Ovary (tissue), 3 donors: ENCODE results near the gene HAPLN2.

Source experiments
- EP300 ChIP-seq: sonication (generic); formaldehyde crosslinking; IDR thresholded peaks from one replicate; pipeline ENCODE4 v1.6.1; 2017; ENCODE audit warnings: antibody characterized with exemption
- POLR2A ChIP-seq: fragments of 450-650 bp; IDR thresholded peaks from one replicate; pipeline ENCODE4 v1.6.1; 2017; ENCODE audit warnings: antibody characterized with exemption, mild to moderate bottlenecking, moderate library complexity
- TF ChIP-seq, protein P1 (sequence below), 3 donors: fragments of 450-650 bp in 2 of 3; fragments of 200-600 bp in 1 of 3; IDR thresholded peaks; one replicate each; pipeline versions ENCODE4 v1.5.1 to v1.8.0; 2016 to 2022; ENCODE audit warnings: antibody characterized with exemption in 3 of 3, mild to moderate bottlenecking in 1 of 3
- donor health status: DM: no; HTN: no; CAD: no.

GRCh38 chr1:156647351-156647750 is 28.1 kb downstream of the HAPLN2 start:
- TF ChIP-seq, protein P1, sequence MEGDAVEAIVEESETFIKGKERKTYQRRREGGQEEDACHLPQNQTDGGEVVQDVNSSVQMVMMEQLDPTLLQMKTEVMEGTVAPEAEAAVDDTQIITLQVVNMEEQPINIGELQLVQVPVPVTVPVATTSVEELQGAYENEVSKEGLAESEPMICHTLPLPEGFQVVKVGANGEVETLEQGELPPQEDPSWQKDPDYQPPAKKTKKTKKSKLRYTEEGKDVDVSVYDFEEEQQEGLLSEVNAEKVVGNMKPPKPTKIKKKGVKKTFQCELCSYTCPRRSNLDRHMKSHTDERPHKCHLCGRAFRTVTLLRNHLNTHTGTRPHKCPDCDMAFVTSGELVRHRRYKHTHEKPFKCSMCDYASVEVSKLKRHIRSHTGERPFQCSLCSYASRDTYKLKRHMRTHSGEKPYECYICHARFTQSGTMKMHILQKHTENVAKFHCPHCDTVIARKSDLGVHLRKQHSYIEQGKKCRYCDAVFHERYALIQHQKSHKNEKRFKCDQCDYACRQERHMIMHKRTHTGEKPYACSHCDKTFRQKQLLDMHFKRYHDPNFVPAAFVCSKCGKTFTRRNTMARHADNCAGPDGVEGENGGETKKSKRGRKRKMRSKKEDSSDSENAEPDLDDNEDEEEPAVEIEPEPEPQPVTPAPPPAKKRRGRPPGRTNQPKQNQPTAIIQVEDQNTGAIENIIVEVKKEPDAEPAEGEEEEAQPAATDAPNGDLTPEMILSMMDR (IDR thresholded peaks at IDR 0.05): no peak
- TF ChIP-seq POLR2A (no peak), EP300 (no peak)
